Prostate gland (tissue), 2 donors: ENCODE measurements around the gene SPRR5. TPM values are rescaled to one million over a fixed set of nuclear protein-coding genes. Genes with fewer than 3 reads are reported as not detected.

Experiments
- DNase-seq: peaks from one replicate; pipeline ENCODE4 v3.0.0-alpha.2; 2019; ENCODE audit warnings: low spot score
- H3K27ac ChIP-seq, 2 donors: fragments of 200-600 bp; sonication (generic); 2 replicates each; pipeline ENCODE4 v1.5.1; 2017 to 2019
- H3K27me3 ChIP-seq: fragments of 200-600 bp; sonication (generic); replicated peaks from 2 replicates; pipeline ENCODE4 v1.5.1; 2019; ENCODE audit not compliant: insufficient read depth
- H3K36me3 ChIP-seq, 2 donors: fragments of 200-600 bp; sonication (generic); 1 replicate in 1 of 2; 2 replicates in 1 of 2; pipeline versions ENCODE4 v1.5.1 to v1.8.1; 2017 to 2019
- H3K4me1 ChIP-seq: fragments of 200-600 bp; sonication (generic); replicated peaks from 2 replicates; pipeline ENCODE4 v1.5.1; 2019
- H3K4me3 ChIP-seq, 2 donors: fragments of 200-600 bp; sonication (generic); 2 replicates each; pipeline ENCODE4 v1.5.1; 2017 to 2019
- H3K9me3 ChIP-seq: fragments of 200-600 bp; sonication (generic); 2 replicates; pipeline ENCODE4 v1.5.1; 2017
- CTCF ChIP-seq, 4 experiments: fragments of 200-600 bp in 2 of 4; fragments of 450-650 bp in 2 of 4; sonication (generic) in 2 of 4; IDR thresholded peaks; 1 replicate in 3 of 4; 2 replicates in 1 of 4; pipeline ENCODE4 v1.5.1; 2016 to 2019; ENCODE audit warnings: antibody characterized with exemption in 4 of 4, mild to moderate bottlenecking in 2 of 4, moderate library complexity in 2 of 4
- POLR2A ChIP-seq: fragments of 450-650 bp; IDR thresholded peaks from one replicate; pipeline ENCODE4 v1.6.1; 2016; ENCODE audit warnings: antibody characterized with exemption, mild to moderate bottlenecking
- POLR2AphosphoS5 ChIP-seq: sonication (generic); formaldehyde crosslinking; IDR thresholded peaks from one replicate; pipeline ENCODE4 v1.6.1; 2017; ENCODE audit warnings: antibody characterized with exemption
- WGBS: methylation state at CpG from one replicate; pipeline ENCODE4 v1.1.5; 2018; 5-methylcytosine and 5-hydroxymethylcytosine counted together
- intact Hi-C: fragments of 100-400 bp; cut with DNase I; formaldehyde crosslinking; loops from one replicate; pipeline ENCODE4 v1.14.2; 2022
- total RNA-seq, 2 donors: library from RNA; depleted of rRNA; stranded (reverse); fragments of >200 nt; gene quantifications; one replicate each; pipeline ENCODE4 v1.1.0, GENCODE V29; 2016

The SPRR5 gene
- total RNA-seq, result not detected

- H3K27ac ChIP-seq, result no peak within 1 kb of the TSS
- no peaks in the 10 kb centered on the region for H3K27me3 ChIP-seq
- H3K4me1 ChIP-seq, result no peaks in the 10 kb centered on the region
- no peaks in the 10 kb centered on the region for H3K9me3 ChIP-seq
- intact Hi-C loops, result no loop called here
- WGBS, result 85% methylated on average over 4 of the region's 4 CpGs
- TF ChIP-seq CTCF (IDR thresholded peaks at IDR 0.05), result no peak
- no peak for DNase-seq
- H3K36me3 ChIP-seq, result no peaks in the 10 kb centered on the region
- no peak within 1 kb of the TSS for H3K4me3 ChIP-seq
These were observed at the start of gene SPRR5 for GRCh38 chr1:152946651-152947256. Gene SPRR5 (plus strand): TSS chr1:152947206. CDS start chr1:152948555, 1,349 bp downstream.

GRCh38 chr1:152899027-152899426 is 48.0 kb upstream of the SPRR5 start:
- intact Hi-C loops, result no loop called here
- Histone ChIP-seq H3K9me3 (no peaks in the 10 kb centered on the region), H3K4me1 (no peaks in the 10 kb centered on the region), H3K4me3 (no peak overlapping the region), H3K27ac (no peak overlapping the region), H3K36me3 (no peaks in the 10 kb centered on the region), H3K27me3 (no peaks in the 10 kb centered on the region)
- TF ChIP-seq POLR2A, result no peak
- DNase-seq, result no peak
- 64% methylated on average over 4 of the region's 4 CpGs for WGBS

- no peak for DNase-seq
- H3K9me3 ChIP-seq, result no peaks in the 10 kb centered on the region
- no peak overlapping the region for H3K27ac ChIP-seq
- H3K27me3 ChIP-seq, result no peaks in the 10 kb centered on the region
- H3K4me3 ChIP-seq, result no peak overlapping the region
- no peaks in the 10 kb centered on the region for H3K4me1 ChIP-seq
- WGBS, result 60% methylated on average over 2 of the region's 2 CpGs
- no peaks in the 10 kb centered on the region for H3K36me3 ChIP-seq
- TF ChIP-seq CTCF (IDR thresholded peaks at IDR 0.05) (no peak), POLR2AphosphoS5 (no peak), POLR2A (no peak)
- intact Hi-C loops, result no loop called here
These were observed 47.1 kb upstream of the SPRR5 start for GRCh38 chr1:152899883-152900282.

GRCh38 chr1:152901631-152902030 is 45.4 kb upstream of the SPRR5 start:
- H3K36me3 ChIP-seq, result no peaks in the 10 kb centered on the region
- TF ChIP-seq CTCF (IDR thresholded peaks at IDR 0.05), result no peak
- TF ChIP-seq POLR2AphosphoS5, result no peak
- TF ChIP-seq POLR2A, result no peak
- intact Hi-C loops, result no loop called here
- WGBS, result 61% methylated on average over 5 of the region's 5 CpGs
- no peaks in the 10 kb centered on the region for H3K9me3 ChIP-seq
- H3K4me3 ChIP-seq, result no peak overlapping the region
- H3K4me1 ChIP-seq, result no peaks in the 10 kb centered on the region
- H3K27me3 ChIP-seq, result no peaks in the 10 kb centered on the region
- no peak for DNase-seq
- no peak overlapping the region for H3K27ac ChIP-seq

GRCh38 chr1:152902636-152903035 is 44.4 kb upstream of the SPRR5 start:
- Histone ChIP-seq H3K4me1 (no peaks in the 10 kb centered on the region), H3K27me3 (no peaks in the 10 kb centered on the region), H3K4me3 (no peak overlapping the region), H3K27ac (no peak overlapping the region), H3K36me3 (no peaks in the 10 kb centered on the region), H3K9me3 (no peaks in the 10 kb centered on the region)
- DNase-seq, result no peak
- no peak for TF ChIP-seq POLR2A
- TF ChIP-seq POLR2AphosphoS5, result no peak
- no peak for TF ChIP-seq CTCF (IDR thresholded peaks at IDR 0.05)
- intact Hi-C loops, result no loop called here
- 80% methylated on average over 4 of the region's 4 CpGs for WGBS
